HG03045 (cell line): ENCODE measurements around the gene PAPLN.

Experiments used
- ATAC-seq: cut with Tn5 transposase; IDR thresholded peaks from one replicate; pipeline ENCODE4 v1.9.1; 2021; ENCODE audit warnings: mild to moderate bottlenecking, moderate library complexity; ENCODE audit not compliant: unreplicated experiment

Gene PAPLN

GRCh38 chr14:73243748-73244147, 6.4 kb downstream of the PAPLN start:
- no peak for ATAC-seq

GRCh38 chr14:73244541-73245290, 7.4 kb downstream of the PAPLN start:
- ATAC-seq = no peak

DNA sequence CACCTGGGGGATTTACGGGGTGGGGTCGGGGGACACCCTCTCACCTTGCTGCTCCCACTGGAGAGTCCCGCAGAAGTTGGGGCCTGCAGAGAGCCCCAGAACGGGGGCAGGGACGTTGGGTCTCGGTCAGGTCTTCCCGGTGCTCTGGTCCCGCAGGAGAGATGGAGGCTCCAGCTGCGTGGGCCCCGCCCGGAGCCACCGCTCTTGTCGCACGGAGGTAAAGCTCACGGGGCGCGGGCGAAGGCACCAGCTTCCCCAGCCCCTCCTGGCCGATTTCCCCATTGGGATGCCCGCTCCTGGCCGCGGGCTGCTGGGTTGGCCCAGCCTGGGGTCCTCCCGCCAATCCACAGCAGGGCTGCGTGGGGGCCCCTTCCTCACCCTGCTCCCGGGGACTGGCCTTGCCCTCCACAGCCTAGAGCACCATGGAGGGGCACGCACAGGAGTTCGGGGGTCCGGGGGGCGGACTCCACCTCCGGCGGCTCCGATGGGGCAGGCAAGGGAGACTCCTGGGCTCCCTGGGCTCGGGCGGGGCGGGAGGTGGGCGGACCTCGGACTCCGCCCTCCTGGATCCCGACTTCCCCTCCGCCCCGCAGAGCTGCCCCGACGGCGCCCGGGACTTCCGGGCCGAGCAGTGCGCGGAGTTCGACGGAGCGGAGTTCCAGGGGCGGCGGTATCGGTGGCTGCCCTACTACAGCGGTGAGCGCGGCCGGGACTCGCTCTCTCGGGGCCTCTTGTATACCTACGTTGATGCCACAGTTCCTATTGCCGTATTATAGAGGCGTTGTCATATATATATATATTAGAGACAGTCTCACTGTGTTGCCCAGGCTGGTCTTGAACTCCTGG, 8.4 kb downstream of the PAPLN start:
- ATAC-seq = peak; percentile 48

DNA sequence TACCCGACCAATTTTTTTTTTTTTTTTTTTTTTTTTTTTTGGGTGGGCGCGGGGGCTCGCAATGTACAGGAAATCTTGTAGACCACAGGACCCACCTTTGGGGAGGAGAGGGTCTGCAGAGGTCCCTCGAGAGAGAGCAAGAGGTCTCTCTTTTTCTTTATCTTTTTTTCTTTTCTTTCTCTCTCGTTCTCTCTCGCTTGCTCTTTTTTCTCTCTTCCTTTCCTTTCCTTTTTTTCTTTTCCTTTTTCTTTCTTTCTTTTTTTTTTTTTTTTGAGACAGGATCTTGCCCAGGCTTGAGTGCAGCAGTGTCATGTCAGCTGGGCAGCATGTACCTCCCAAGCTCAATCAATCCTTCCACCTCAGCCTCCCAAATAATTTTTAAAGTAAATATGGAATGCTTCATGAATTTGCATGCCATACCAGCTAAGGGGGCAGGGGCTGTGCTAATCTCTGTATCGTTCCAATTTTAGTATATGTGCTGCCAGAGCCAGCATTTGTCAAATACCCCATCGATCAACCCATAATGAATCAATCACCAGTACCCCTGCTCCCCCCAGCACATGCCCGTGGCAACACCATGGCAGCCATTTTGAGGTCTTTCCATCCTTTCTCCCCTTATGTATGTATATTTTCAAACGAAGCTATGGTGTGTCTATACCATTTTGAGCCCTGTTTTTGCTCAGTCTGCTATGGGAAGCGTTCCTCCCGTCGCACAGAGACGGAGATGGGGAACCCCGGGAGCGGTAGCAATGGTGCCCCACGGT, 9.3 kb downstream of the PAPLN start:
- no peak for ATAC-seq

GRCh38 chr14:73248108-73248868, 11.0 kb downstream of the PAPLN start:
- no peak for ATAC-seq

- no peak for ATAC-seq
These were observed 11.8 kb downstream of the PAPLN start for GRCh38 chr14:73249108-73249507.

DNA sequence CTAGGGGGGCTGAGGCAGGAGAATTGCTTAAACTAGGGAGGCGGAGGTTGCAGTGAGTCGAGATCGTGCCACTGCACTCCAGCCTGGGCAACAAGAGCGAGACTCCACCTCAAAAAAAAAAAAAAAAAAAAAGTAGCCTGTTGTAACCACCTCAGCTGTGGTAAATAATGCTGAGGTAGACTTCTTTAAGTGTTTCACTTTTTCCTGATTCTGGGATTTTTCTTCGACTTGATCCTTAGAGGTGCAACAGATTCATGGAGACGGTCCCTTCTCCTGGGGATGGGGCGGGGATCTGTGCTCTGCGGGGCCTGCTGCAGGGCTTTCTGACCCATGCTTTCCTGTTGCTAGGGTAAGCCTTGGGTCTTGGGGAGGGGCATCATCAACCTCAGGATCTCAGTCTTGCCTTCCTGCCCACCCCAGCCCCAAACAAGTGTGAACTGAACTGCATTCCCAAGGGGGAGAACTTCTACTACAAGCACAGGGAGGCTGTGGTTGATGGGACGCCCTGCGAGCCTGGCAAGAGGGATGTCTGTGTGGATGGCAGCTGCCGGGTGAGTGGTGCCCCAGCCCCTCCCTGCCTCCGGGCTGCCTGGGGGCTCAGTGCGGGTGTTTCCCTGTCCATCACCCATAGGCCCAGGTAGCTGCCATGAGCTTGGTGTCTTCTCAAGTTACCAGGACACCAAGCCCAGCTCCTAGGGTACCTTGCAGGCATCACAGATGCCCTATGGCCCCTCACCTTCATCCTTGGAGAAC, 12.4 kb downstream of the PAPLN start:
- no peak for ATAC-seq

GRCh38 chr14:73250317-73250713, 13.0 kb downstream of the PAPLN start:
- ATAC-seq = no peak

GRCh38 chr14:73250781-73251500, 13.6 kb downstream of the PAPLN start:
- ATAC-seq = no peak

DNA sequence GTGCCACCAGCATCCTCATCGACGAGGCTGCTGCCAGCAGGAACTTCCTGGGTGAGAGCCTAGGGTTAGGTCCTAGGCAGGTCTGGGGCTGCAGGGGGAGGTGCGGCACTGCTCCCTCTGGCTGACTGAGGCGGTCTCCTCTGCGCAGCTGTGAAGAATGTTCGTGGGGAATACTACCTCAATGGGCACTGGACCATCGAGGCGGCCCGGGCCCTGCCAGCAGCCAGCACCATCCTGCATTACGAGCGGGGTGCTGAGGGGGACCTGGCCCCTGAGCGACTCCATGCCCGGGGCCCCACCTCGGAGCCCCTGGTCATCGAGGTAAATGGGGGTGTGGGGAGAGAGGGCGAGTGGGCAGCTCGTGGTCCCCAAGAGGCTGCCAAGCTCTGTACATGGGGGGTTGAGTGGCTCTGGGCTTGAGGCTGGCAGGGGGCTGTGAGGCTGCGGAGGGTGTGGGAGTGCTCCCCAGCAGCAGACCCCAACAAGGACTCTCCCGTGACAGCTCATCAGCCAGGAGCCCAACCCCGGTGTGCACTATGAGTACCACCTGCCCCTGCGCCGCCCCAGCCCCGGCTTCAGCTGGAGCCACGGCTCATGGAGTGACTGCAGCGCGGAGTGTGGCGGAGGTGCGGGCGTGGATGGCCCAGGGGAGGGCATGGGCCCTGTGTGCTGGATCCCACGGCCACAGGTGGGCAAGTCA, 14.4 kb downstream of the PAPLN start:
- no peak for ATAC-seq

DNA sequence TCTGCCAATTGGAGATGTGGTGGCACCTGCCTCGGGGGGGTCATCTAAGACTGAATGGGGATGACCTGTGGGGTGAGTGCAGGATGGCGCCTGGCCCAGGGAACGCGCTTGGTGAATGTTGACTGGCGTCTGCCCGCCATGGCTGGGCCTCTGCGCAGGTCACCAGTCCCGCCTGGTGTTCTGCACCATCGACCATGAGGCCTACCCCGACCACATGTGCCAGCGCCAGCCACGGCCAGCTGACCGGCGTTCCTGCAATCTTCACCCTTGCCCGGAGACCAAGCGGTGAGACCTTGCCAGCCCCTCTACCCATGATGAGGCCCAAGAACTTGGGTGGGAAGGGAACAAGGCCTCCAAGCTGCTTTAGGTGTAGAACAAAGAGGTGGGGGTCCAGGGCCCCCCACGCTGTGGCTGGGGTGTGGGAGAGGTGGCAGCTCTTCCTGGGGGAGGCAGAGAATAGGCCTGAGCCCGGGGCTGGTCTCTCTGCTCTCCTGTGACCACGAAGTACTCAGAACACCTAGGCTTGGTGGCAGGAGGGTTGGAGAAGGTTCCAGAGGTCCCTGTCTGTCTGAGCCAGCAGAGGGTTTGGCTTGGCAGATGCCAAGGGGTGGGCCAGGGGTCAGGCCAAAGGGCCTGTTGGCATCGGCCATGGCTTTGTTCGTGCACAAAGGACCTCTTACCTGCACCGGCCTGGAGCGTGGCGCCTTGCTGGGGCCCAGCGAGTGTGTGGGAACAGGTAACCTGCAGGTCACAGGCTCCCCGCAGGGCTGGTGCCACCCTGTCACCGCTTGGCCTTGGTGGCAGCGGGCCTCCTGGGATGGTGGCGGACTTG, 15.4 kb downstream of the PAPLN start:
- no peak for ATAC-seq

DNA sequence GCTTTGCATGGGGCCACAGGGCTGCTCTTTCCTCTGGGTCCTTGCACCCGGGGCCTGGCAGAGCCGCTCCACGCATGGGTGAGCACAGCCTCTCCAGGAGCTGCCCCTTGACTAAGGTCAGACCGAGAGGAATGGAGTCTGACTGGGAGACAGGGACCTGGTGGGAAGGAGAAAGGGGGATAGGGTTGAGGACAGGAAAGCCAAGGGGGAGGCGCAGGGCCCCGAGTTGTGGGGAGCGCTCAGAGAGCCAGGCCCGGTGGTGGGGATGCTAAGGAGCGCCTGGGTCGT, 16.0 kb downstream of the PAPLN start:
- no peak for ATAC-seq

- no peak for ATAC-seq
These were observed 16.4 kb downstream of the PAPLN start for GRCh38 chr14:73253721-73254120.

GRCh38 chr14:73254247-73255004, 17.1 kb downstream of the PAPLN start:
- ATAC-seq = no peak

- no peak for ATAC-seq
These were observed 17.7 kb downstream of the PAPLN start for GRCh38 chr14:73255005-73255400.

- no peak for ATAC-seq
These were observed 18.5 kb downstream of the PAPLN start for GRCh38 chr14:73255693-73256225.

- no peak for ATAC-seq
These were observed 20.8 kb downstream of the PAPLN start for GRCh38 chr14:73258076-73258475.
